GM19351 (cell line): ENCODE results near the gene ETV4.

Experiments used
- ATAC-seq: cut with Tn5 transposase; IDR thresholded peaks from one replicate; pipeline ENCODE4 v1.9.1; 2021; ENCODE audit warnings: mild to moderate bottlenecking, moderate library complexity; ENCODE audit not compliant: unreplicated experiment

The ETV4 gene

GRCh38 chr17:43573579-43574321, 27.6 kb upstream of the ETV4 start:
- ATAC-seq: no peak

GRCh38 chr17:43572368-43572980, 26.3 kb upstream of the ETV4 start:
- ATAC-seq: no peak

- no peak for ATAC-seq
Measured at GRCh38 chr17:43570518-43570928, 24.4 kb upstream of the ETV4 start.

- no peak for ATAC-seq
Measured at GRCh38 chr17:43568506-43569082, 22.5 kb upstream of the ETV4 start.

- no peak for ATAC-seq
Measured at GRCh38 chr17:43563600-43564594, 17.8 kb upstream of the ETV4 start.

- ATAC-seq: no peak
Measured at GRCh38 chr17:43562679-43563599, 16.8 kb upstream of the ETV4 start.

GRCh38 chr17:43560461-43561427, 14.6 kb upstream of the ETV4 start:
- no peak for ATAC-seq

- ATAC-seq: no peak
Measured at GRCh38 chr17:43559161-43559816, 13.1 kb upstream of the ETV4 start.

- no peak for ATAC-seq
Measured at GRCh38 chr17:43558805-43559160, 12.6 kb upstream of the ETV4 start.

GRCh38 chr17:43556292-43556691, 10.2 kb upstream of the ETV4 start:
- no peak for ATAC-seq

GRCh38 chr17:43554857-43555256, 8.7 kb upstream of the ETV4 start:
- ATAC-seq: no peak

- no peak for ATAC-seq
Measured at GRCh38 chr17:43553573-43553972, 7.4 kb upstream of the ETV4 start.

- no peak for ATAC-seq
Measured at GRCh38 chr17:43552229-43552837, 6.2 kb upstream of the ETV4 start.

- ATAC-seq: no peak
Measured at GRCh38 chr17:43550754-43551153, 4.6 kb upstream of the ETV4 start.

- no peak for ATAC-seq
Measured at GRCh38 chr17:43549496-43549895, 3.4 kb upstream of the ETV4 start.

- ATAC-seq: no peak
Measured at GRCh38 chr17:43548689-43549379, 2.7 kb upstream of the ETV4 start.

GRCh38 chr17:43547659-43548256, 1.6 kb upstream of the ETV4 start:
- ATAC-seq: no peak
